HEK293T (cell line): ENCODE measurements around the gene SRGAP2C.
"Not testable (repeated sequence)": the region's sequence is repeated elsewhere in the genome, so short reads cannot be mapped to it uniquely, and the experiment has no call there.

ENCODE experiments used
- BHLHE40 ChIP-seq: fragments of 450-650 bp; IDR thresholded peaks from 2 replicates; pipeline ENCODE4 v1.6.1; 2016; ENCODE audit warnings: mild to moderate bottlenecking, moderate library complexity, borderline replicate concordance
- CTBP1 ChIP-seq: fragments of 450-650 bp; IDR thresholded peaks from 2 replicates; pipeline ENCODE4 v1.6.1; 2016; ENCODE audit warnings: borderline replicate concordance
- ELF4 ChIP-seq: fragments of 450-650 bp; IDR thresholded peaks from 2 replicates; pipeline ENCODE4 v1.6.1; 2017; ENCODE audit warnings: antibody characterized with exemption
- FOXK2 ChIP-seq: fragments of 450-650 bp; IDR thresholded peaks from 2 replicates; pipeline ENCODE4 v1.6.1; 2016; ENCODE audit warnings: mild to moderate bottlenecking
- LEF1 ChIP-seq: fragments of 450-650 bp; IDR thresholded peaks from 2 replicates; pipeline ENCODE4 v1.6.1; 2017; ENCODE audit warnings: mild to moderate bottlenecking, borderline replicate concordance
- NFRKB ChIP-seq: fragments of 450-650 bp; IDR thresholded peaks from 2 replicates; pipeline ENCODE4 v1.6.1; 2016; ENCODE audit warnings: mild to moderate bottlenecking, moderate library complexity
- SP1 ChIP-seq: fragments of 450-650 bp; IDR thresholded peaks from 2 replicates; pipeline ENCODE4 v1.6.1; 2017
- TARDBP ChIP-seq: fragments of 450-650 bp; IDR thresholded peaks from 2 replicates; pipeline ENCODE4 v1.6.1; 2016

- TF ChIP-seq CTBP1, BHLHE40, LEF1, TARDBP, FOXK2, ELF4, SP1, NFRKB: not testable (repeated sequence)
These were observed 239.2 kb downstream of the SRGAP2C start for GRCh38 chr1:121423956-121424355.
